ENCODE results near the gene TMEM168.

TMEM168 gene

DNA sequence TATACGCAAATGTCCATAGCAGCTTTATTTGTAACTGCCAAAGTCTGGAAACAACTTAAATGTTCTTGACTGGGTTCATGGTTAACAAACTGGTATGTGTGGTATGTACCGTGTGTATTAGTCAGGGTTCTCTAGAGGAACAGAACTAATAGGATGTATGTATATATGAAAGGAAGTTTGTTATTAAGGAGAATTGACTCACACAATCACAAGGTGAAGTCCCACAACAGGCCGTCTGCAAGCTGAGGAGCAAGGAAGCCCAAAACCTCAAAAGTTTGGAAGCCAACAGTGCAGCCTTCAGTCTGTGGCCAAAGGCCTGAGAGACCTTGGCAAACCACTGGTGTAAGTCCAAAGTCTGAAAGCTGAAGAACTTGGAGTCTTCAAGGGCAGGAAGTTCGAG is 66.8 kb downstream of the TMEM168 start:
- no peaks in the 10 kb centered on the region for H4K20me1 ChIP-seq (ENCODE audit: insufficient read depth, low read length)
- H3K27me3 ChIP-seq (ENCODE audit: insufficient read depth, low read length, poor library complexity) = no peaks in the 10 kb centered on the region
- no peaks in the 10 kb centered on the region for H3K36me3 ChIP-seq (ENCODE audit: insufficient read depth, low read length)
- no peak overlapping the region for H3K9ac ChIP-seq (ENCODE audit: low read depth, low read length)
- no peak overlapping the region for H3K4me3 ChIP-seq (ENCODE audit: low read depth in 1 of 2, low read length in 2 of 2)
- no peak for DNase-seq
- H3K4me1 ChIP-seq (ENCODE audit: insufficient read depth, low read length) = no peaks in the 10 kb centered on the region
- H3K9me3 ChIP-seq (ENCODE audit: insufficient read depth, low read length, severe bottlenecking) = no peaks in the 10 kb centered on the region
- no peak for ATAC-seq (ENCODE audit: insufficient read depth, low read depth)
- H2AFZ ChIP-seq (ENCODE audit: low read depth, low read length) = no peak overlapping the region
- no peak overlapping the region for H3K27ac ChIP-seq (ENCODE audit: low read length)
- no peaks in the 10 kb centered on the region for H3K79me2 ChIP-seq (ENCODE audit: insufficient read depth, low read length)
- TF ChIP-seq, protein P1, sequence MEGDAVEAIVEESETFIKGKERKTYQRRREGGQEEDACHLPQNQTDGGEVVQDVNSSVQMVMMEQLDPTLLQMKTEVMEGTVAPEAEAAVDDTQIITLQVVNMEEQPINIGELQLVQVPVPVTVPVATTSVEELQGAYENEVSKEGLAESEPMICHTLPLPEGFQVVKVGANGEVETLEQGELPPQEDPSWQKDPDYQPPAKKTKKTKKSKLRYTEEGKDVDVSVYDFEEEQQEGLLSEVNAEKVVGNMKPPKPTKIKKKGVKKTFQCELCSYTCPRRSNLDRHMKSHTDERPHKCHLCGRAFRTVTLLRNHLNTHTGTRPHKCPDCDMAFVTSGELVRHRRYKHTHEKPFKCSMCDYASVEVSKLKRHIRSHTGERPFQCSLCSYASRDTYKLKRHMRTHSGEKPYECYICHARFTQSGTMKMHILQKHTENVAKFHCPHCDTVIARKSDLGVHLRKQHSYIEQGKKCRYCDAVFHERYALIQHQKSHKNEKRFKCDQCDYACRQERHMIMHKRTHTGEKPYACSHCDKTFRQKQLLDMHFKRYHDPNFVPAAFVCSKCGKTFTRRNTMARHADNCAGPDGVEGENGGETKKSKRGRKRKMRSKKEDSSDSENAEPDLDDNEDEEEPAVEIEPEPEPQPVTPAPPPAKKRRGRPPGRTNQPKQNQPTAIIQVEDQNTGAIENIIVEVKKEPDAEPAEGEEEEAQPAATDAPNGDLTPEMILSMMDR (IDR thresholded peaks at IDR 0.05; ENCODE audit: borderline replicate concordance, extremely low read depth, low read length, poor library complexity, severe bottlenecking) = no peak
- no peak for TF ChIP-seq EZH2 (IDR thresholded peaks at IDR 0.05; ENCODE audit: borderline replicate concordance, low read depth, low read length, severe bottlenecking)
- H3K4me2 ChIP-seq (ENCODE audit: insufficient read depth, low read length) = no peak overlapping the region

- TF ChIP-seq EZH2 (IDR thresholded peaks at IDR 0.05; ENCODE audit: borderline replicate concordance, low read depth, low read length, severe bottlenecking) = no peak
- TF ChIP-seq, protein P1 (IDR thresholded peaks at IDR 0.05; ENCODE audit: borderline replicate concordance, extremely low read depth, low read length, poor library complexity, severe bottlenecking) = no peak
- Histone ChIP-seq H4K20me1 (ENCODE audit: insufficient read depth, low read length) (no peaks in the 10 kb centered on the region), H3K36me3 (ENCODE audit: insufficient read depth, low read length) (no peaks in the 10 kb centered on the region), H2AFZ (ENCODE audit: low read depth, low read length) (no peak overlapping the region), H3K9ac (ENCODE audit: low read depth, low read length) (no peak overlapping the region), H3K9me3 (ENCODE audit: insufficient read depth, low read length, severe bottlenecking) (no peaks in the 10 kb centered on the region), H3K4me2 (ENCODE audit: insufficient read depth, low read length) (no peak overlapping the region), H3K4me1 (ENCODE audit: insufficient read depth, low read length) (no peaks in the 10 kb centered on the region), H3K27me3 (ENCODE audit: insufficient read depth, low read length, poor library complexity) (no peaks in the 10 kb centered on the region), H3K79me2 (ENCODE audit: insufficient read depth, low read length) (no peaks in the 10 kb centered on the region), H3K27ac (ENCODE audit: low read length) (no peak overlapping the region), H3K4me3 (ENCODE audit: low read depth in 1 of 2, low read length in 2 of 2) (no peak overlapping the region)
- DNase-seq (no peak), ATAC-seq (ENCODE audit: insufficient read depth, low read depth) (no peak)
Observed at GRCh38 chr7:112721366-112721765, 68.8 kb downstream of the TMEM168 start.

DNA sequence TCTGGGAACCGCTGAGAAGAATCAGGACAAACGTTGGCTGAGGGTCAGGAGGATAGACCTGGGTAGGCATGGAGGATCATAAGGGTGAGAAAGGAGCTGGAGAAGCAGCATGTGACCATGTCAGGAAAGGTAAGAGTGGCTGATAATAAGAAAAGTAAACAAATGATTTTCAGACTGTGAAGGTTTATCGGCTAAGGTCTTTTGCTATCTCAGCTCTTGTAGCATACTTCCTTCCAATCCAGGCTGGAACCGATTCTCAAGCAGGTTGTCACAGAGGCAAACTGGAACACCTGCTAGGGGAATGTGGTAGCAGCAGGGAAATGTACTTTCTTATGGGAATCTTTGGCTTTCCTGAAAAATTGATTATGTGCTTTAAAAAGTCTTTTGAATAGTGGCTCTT is 74.7 kb downstream of the TMEM168 start:
- no peaks in the 10 kb centered on the region for H3K79me2 ChIP-seq (ENCODE audit: insufficient read depth, low read length)
- no peak overlapping the region for H2AFZ ChIP-seq (ENCODE audit: low read depth, low read length)
- no peak for TF ChIP-seq EZH2 (IDR thresholded peaks at IDR 0.05; ENCODE audit: borderline replicate concordance, low read depth, low read length, severe bottlenecking)
- TF ChIP-seq, protein P1 (IDR thresholded peaks at IDR 0.05; ENCODE audit: borderline replicate concordance, extremely low read depth, low read length, poor library complexity, severe bottlenecking) = no peak
- H3K27me3 ChIP-seq (ENCODE audit: insufficient read depth, low read length, poor library complexity) = no peaks in the 10 kb centered on the region
- no peak overlapping the region for H3K4me3 ChIP-seq (ENCODE audit: low read depth in 1 of 2, low read length in 2 of 2)
- DNase-seq (no peak), ATAC-seq (ENCODE audit: insufficient read depth, low read depth) (no peak)
- H3K36me3 ChIP-seq (ENCODE audit: insufficient read depth, low read length) = no peaks in the 10 kb centered on the region
- no peaks in the 10 kb centered on the region for H3K4me1 ChIP-seq (ENCODE audit: insufficient read depth, low read length)
- H3K9me3 ChIP-seq (ENCODE audit: insufficient read depth, low read length, severe bottlenecking) = no peaks in the 10 kb centered on the region
- no peak overlapping the region for H3K4me2 ChIP-seq (ENCODE audit: insufficient read depth, low read length)
- H4K20me1 ChIP-seq (ENCODE audit: insufficient read depth, low read length) = no peaks in the 10 kb centered on the region
- H3K27ac ChIP-seq (ENCODE audit: low read length) = no peak overlapping the region
- no peak overlapping the region for H3K9ac ChIP-seq (ENCODE audit: low read depth, low read length)

GRCh38 chr7:112714917-112715316 is 75.3 kb downstream of the TMEM168 start:
- Histone ChIP-seq H2AFZ (ENCODE audit: low read depth, low read length) (no peak overlapping the region), H3K4me1 (ENCODE audit: insufficient read depth, low read length) (no peaks in the 10 kb centered on the region), H3K4me2 (ENCODE audit: insufficient read depth, low read length) (no peak overlapping the region), H3K36me3 (ENCODE audit: insufficient read depth, low read length) (no peaks in the 10 kb centered on the region), H3K27me3 (ENCODE audit: insufficient read depth, low read length, poor library complexity) (no peaks in the 10 kb centered on the region), H3K27ac (ENCODE audit: low read length) (no peak overlapping the region), H3K4me3 (ENCODE audit: low read depth in 1 of 2, low read length in 2 of 2) (no peak overlapping the region), H3K79me2 (ENCODE audit: insufficient read depth, low read length) (no peaks in the 10 kb centered on the region), H3K9ac (ENCODE audit: low read depth, low read length) (no peak overlapping the region), H4K20me1 (ENCODE audit: insufficient read depth, low read length) (no peaks in the 10 kb centered on the region), H3K9me3 (ENCODE audit: insufficient read depth, low read length, severe bottlenecking) (no peaks in the 10 kb centered on the region)
- no peak for DNase-seq
- no peak for TF ChIP-seq EZH2 (IDR thresholded peaks at IDR 0.05; ENCODE audit: borderline replicate concordance, low read depth, low read length, severe bottlenecking)
- TF ChIP-seq, protein P1 (IDR thresholded peaks at IDR 0.05; ENCODE audit: borderline replicate concordance, extremely low read depth, low read length, poor library complexity, severe bottlenecking) = no peak
- ATAC-seq (ENCODE audit: insufficient read depth, low read depth) = no peak

All from DND-41 (cell line).